Measurements from ENCODE around the gene PAPSS1.

The PAPSS1 gene

DNA sequence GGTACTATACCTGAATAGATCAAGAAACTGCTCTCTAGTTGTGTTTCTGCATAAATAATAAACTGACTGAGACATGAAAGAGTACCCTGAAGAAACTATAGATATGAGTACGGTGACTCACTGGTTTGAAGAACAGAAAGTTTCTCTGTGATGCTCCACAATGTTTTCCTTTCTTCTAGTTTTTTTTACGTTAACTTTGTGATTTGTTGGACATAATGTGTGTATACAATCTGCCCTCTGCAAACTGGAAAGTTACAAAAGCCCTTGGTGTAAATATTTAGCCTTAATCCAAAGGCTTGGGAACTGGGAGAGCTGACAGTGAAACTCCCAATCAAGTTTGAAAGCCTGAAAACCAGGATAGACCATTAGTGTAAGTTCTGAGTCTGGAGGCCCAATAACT, 31.6 kb upstream of the PAPSS1 start:
- Histone ChIP-seq H3K27me3 (ENCODE audit: insufficient read depth, low read length, poor library complexity) (no peaks in the 10 kb centered on the region), H3K27ac (ENCODE audit: low read depth, low read length) (no peak overlapping the region), H2BK120ac (ENCODE audit: low read depth, low read length) (no peak overlapping the region), H2BK15ac (replicated peaks; ENCODE audit: low read depth) (no peak overlapping the region), H3K4me2 (ENCODE audit: low read length) (no peak overlapping the region), H3K9ac (ENCODE audit: low read length) (no peak overlapping the region), H3K36me3 (ENCODE audit: control insufficient read depth, insufficient read depth, low read length) (no peaks in the 10 kb centered on the region), H3K79me1 (ENCODE audit: low read length) (no peaks in the 10 kb centered on the region), H2AK5ac (ENCODE audit: low read length) (no peak overlapping the region), H3K56ac (ENCODE audit: low read length) (no peak overlapping the region), H3K4me3 (ENCODE audit: low read length) (no peak overlapping the region), H3K18ac (ENCODE audit: low read length) (no peak overlapping the region), H3K79me2 (ENCODE audit: control insufficient read depth, insufficient read depth, low read length) (no peaks in the 10 kb centered on the region), H3K23ac (ENCODE audit: low read length) (no peak overlapping the region), H2BK5ac (ENCODE audit: low read length) (no peak overlapping the region), H3K4me1 (ENCODE audit: control insufficient read depth, low read depth, low read length) (no peaks in the 10 kb centered on the region), H3K4ac (ENCODE audit: low read depth, low read length) (no peak overlapping the region), H4K5ac (ENCODE audit: low read length) (no peak overlapping the region), H4K8ac (ENCODE audit: low read depth, low read length) (no peak overlapping the region)
- no peak for DNase-seq
- no CpG with 5 or more reads among the region's 2 CpGs for WGBS (ENCODE audit: extremely low coverage, insufficient coverage, low lambda C conversion rate)

- no peak overlapping the region for H2BK15ac ChIP-seq (replicated peaks; ENCODE audit: low read depth)
- no peak overlapping the region for H2AK5ac ChIP-seq (ENCODE audit: low read length)
- no peak for DNase-seq
- H4K8ac ChIP-seq (ENCODE audit: low read depth, low read length) = no peak overlapping the region
- no peaks in the 10 kb centered on the region for H3K79me1 ChIP-seq (ENCODE audit: low read length)
- no peak overlapping the region for H3K4me3 ChIP-seq (ENCODE audit: low read length)
- no CpG with 5 or more reads among the region's 5 CpGs for WGBS (ENCODE audit: extremely low coverage, insufficient coverage, low lambda C conversion rate)
- no peaks in the 10 kb centered on the region for H3K36me3 ChIP-seq (ENCODE audit: control insufficient read depth, insufficient read depth, low read length)
- H3K27ac ChIP-seq (ENCODE audit: low read depth, low read length) = no peak overlapping the region
- no peaks in the 10 kb centered on the region for H3K4me1 ChIP-seq (ENCODE audit: control insufficient read depth, low read depth, low read length)
- H3K4ac ChIP-seq (ENCODE audit: low read depth, low read length) = no peak overlapping the region
- no peak overlapping the region for H3K18ac ChIP-seq (ENCODE audit: low read length)
- no peaks in the 10 kb centered on the region for H3K79me2 ChIP-seq (ENCODE audit: control insufficient read depth, insufficient read depth, low read length)
- no peak overlapping the region for H3K56ac ChIP-seq (ENCODE audit: low read length)
- no peak overlapping the region for H4K5ac ChIP-seq (ENCODE audit: low read length)
- no peaks in the 10 kb centered on the region for H3K27me3 ChIP-seq (ENCODE audit: insufficient read depth, low read length, poor library complexity)
- H2BK5ac ChIP-seq (ENCODE audit: low read length) = no peak overlapping the region
- no peak overlapping the region for H3K23ac ChIP-seq (ENCODE audit: low read length)
- H2BK120ac ChIP-seq (ENCODE audit: low read depth, low read length) = no peak overlapping the region
- no peak overlapping the region for H3K9ac ChIP-seq (ENCODE audit: low read length)
- no peak overlapping the region for H3K4me2 ChIP-seq (ENCODE audit: low read length)
Observed at GRCh38 chr4:107747748-107748486, 27.9 kb upstream of the PAPSS1 start.

DNA sequence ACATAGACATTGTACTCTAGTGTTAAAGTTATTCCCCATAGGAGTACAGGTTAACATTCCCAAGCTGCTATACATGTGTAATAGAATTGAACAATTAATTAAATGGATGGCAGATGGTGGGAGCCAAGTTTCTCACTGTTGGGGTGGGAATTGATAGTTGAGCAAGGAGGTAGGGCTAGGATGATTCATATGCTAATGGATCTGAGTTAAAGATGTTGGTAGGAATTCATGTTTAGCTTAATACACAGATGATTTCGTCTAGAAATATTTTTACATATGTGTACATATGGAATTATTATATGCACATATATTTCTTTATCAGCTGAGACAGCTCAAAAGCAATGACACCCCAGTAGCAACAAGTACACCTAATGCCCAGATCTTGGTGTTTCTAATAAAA, 26.1 kb upstream of the PAPSS1 start:
- no CpG with 5 or more reads among the region's 1 CpG for WGBS (ENCODE audit: extremely low coverage, insufficient coverage, low lambda C conversion rate)
- Histone ChIP-seq H2AK5ac (ENCODE audit: low read length) (no peak overlapping the region), H3K79me2 (ENCODE audit: control insufficient read depth, insufficient read depth, low read length) (no peaks in the 10 kb centered on the region)

GRCh38 chr4:107744532-107744931, 24.5 kb upstream of the PAPSS1 start:
- Histone ChIP-seq H3K36me3 (ENCODE audit: control insufficient read depth, insufficient read depth, low read length) (no peaks in the 10 kb centered on the region), H4K5ac (ENCODE audit: low read length) (no peak overlapping the region), H3K79me2 (ENCODE audit: control insufficient read depth, insufficient read depth, low read length) (no peaks in the 10 kb centered on the region), H3K4me2 (ENCODE audit: low read length) (no peak overlapping the region), H3K79me1 (ENCODE audit: low read length) (no peaks in the 10 kb centered on the region), H3K4ac (ENCODE audit: low read depth, low read length) (no peak overlapping the region), H3K18ac (ENCODE audit: low read length) (no peak overlapping the region), H3K56ac (ENCODE audit: low read length) (no peak overlapping the region), H2BK5ac (ENCODE audit: low read length) (no peak overlapping the region), H2AK5ac (ENCODE audit: low read length) (no peak overlapping the region), H4K8ac (ENCODE audit: low read depth, low read length) (no peak overlapping the region), H3K23ac (ENCODE audit: low read length) (no peak overlapping the region), H3K27ac (ENCODE audit: low read depth, low read length) (no peak overlapping the region), H2BK15ac (replicated peaks; ENCODE audit: low read depth) (no peak overlapping the region), H3K4me1 (ENCODE audit: control insufficient read depth, low read depth, low read length) (no peaks in the 10 kb centered on the region), H2BK120ac (ENCODE audit: low read depth, low read length) (no peak overlapping the region), H3K27me3 (ENCODE audit: insufficient read depth, low read length, poor library complexity) (no peaks in the 10 kb centered on the region), H3K4me3 (ENCODE audit: low read length) (no peak overlapping the region), H3K9ac (ENCODE audit: low read length) (no peak overlapping the region)
- no peak for DNase-seq

More for the DNA sequence above, 26.1 kb upstream of the PAPSS1 start:
- Histone ChIP-seq H3K4ac (ENCODE audit: low read depth, low read length) (no peak overlapping the region), H3K36me3 (ENCODE audit: control insufficient read depth, insufficient read depth, low read length) (no peaks in the 10 kb centered on the region), H2BK5ac (ENCODE audit: low read length) (no peak overlapping the region), H3K4me1 (ENCODE audit: control insufficient read depth, low read depth, low read length) (no peaks in the 10 kb centered on the region), H3K9ac (ENCODE audit: low read length) (no peak overlapping the region), H3K27me3 (ENCODE audit: insufficient read depth, low read length, poor library complexity) (no peaks in the 10 kb centered on the region), H3K79me1 (ENCODE audit: low read length) (no peaks in the 10 kb centered on the region), H3K27ac (ENCODE audit: low read depth, low read length) (no peak overlapping the region), H4K5ac (ENCODE audit: low read length) (no peak overlapping the region), H4K8ac (ENCODE audit: low read depth, low read length) (no peak overlapping the region), H3K4me3 (ENCODE audit: low read length) (no peak overlapping the region), H2BK15ac (replicated peaks; ENCODE audit: low read depth) (no peak overlapping the region), H3K23ac (ENCODE audit: low read length) (no peak overlapping the region), H3K4me2 (ENCODE audit: low read length) (no peak overlapping the region), H3K18ac (ENCODE audit: low read length) (no peak overlapping the region), H3K56ac (ENCODE audit: low read length) (no peak overlapping the region), H2BK120ac (ENCODE audit: low read depth, low read length) (no peak overlapping the region)
- DNase-seq = no peak

- Histone ChIP-seq H2BK120ac (ENCODE audit: low read depth, low read length) (no peak overlapping the region), H3K23ac (ENCODE audit: low read length) (no peak overlapping the region), H3K27ac (ENCODE audit: low read depth, low read length) (no peak overlapping the region), H3K4me3 (ENCODE audit: low read length) (no peak overlapping the region), H2AK5ac (ENCODE audit: low read length) (no peak overlapping the region), H3K36me3 (ENCODE audit: control insufficient read depth, insufficient read depth, low read length) (no peaks in the 10 kb centered on the region), H3K79me2 (ENCODE audit: control insufficient read depth, insufficient read depth, low read length) (no peaks in the 10 kb centered on the region), H3K4ac (ENCODE audit: low read depth, low read length) (no peak overlapping the region), H3K56ac (ENCODE audit: low read length) (no peak overlapping the region), H4K8ac (ENCODE audit: low read depth, low read length) (no peak overlapping the region), H3K27me3 (ENCODE audit: insufficient read depth, low read length, poor library complexity) (no peaks in the 10 kb centered on the region), H3K18ac (ENCODE audit: low read length) (no peak overlapping the region), H4K5ac (ENCODE audit: low read length) (no peak overlapping the region), H3K9ac (ENCODE audit: low read length) (no peak overlapping the region), H3K79me1 (ENCODE audit: low read length) (no peaks in the 10 kb centered on the region), H3K4me1 (ENCODE audit: control insufficient read depth, low read depth, low read length) (no peaks in the 10 kb centered on the region), H2BK15ac (replicated peaks; ENCODE audit: low read depth) (no peak overlapping the region), H3K4me2 (ENCODE audit: low read length) (no peak overlapping the region), H2BK5ac (ENCODE audit: low read length) (no peak overlapping the region)
- WGBS (ENCODE audit: extremely low coverage, insufficient coverage, low lambda C conversion rate) = no CpG with 5 or more reads among the region's 1 CpG
- DNase-seq = no peak
Observed at GRCh38 chr4:107743532-107743931, 23.5 kb upstream of the PAPSS1 start.

DNA sequence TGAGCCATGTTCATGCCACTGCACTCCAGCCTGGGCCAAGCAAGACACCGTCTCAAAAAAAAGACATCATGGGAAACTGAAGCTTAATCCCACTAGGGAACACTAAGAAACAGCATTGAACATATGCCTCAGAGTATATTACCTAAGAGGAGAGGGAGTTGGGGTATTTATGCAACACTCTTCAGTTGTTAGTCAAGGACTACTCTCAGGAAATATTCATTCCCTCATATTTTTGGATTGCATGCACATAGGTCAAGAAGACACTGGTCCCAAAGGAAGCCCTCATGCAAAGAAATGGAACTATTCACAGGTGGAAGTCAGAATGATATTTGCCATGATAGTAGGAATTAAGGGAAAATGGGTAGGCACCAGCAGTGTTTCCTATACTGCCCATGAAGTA, 22.8 kb upstream of the PAPSS1 start:
- Histone ChIP-seq H3K23ac (ENCODE audit: low read length) (no peak overlapping the region), H3K4me3 (ENCODE audit: low read length) (no peak overlapping the region), H2BK15ac (replicated peaks; ENCODE audit: low read depth) (no peak overlapping the region), H3K9ac (ENCODE audit: low read length) (no peak overlapping the region), H2AK5ac (ENCODE audit: low read length) (no peak overlapping the region), H3K18ac (ENCODE audit: low read length) (no peak overlapping the region), H4K5ac (ENCODE audit: low read length) (no peak overlapping the region), H4K8ac (ENCODE audit: low read depth, low read length) (no peak overlapping the region), H3K27me3 (ENCODE audit: insufficient read depth, low read length, poor library complexity) (no peaks in the 10 kb centered on the region), H3K27ac (ENCODE audit: low read depth, low read length) (no peak overlapping the region), H3K79me1 (ENCODE audit: low read length) (no peaks in the 10 kb centered on the region), H2BK120ac (ENCODE audit: low read depth, low read length) (no peak overlapping the region), H3K79me2 (ENCODE audit: control insufficient read depth, insufficient read depth, low read length) (no peaks in the 10 kb centered on the region), H3K4me1 (ENCODE audit: control insufficient read depth, low read depth, low read length) (no peaks in the 10 kb centered on the region), H3K56ac (ENCODE audit: low read length) (no peak overlapping the region), H3K4me2 (ENCODE audit: low read length) (no peak overlapping the region), H3K4ac (ENCODE audit: low read depth, low read length) (no peak overlapping the region), H3K36me3 (ENCODE audit: control insufficient read depth, insufficient read depth, low read length) (no peaks in the 10 kb centered on the region), H2BK5ac (ENCODE audit: low read length) (no peak overlapping the region)
- no CpG with 5 or more reads among the region's 1 CpG for WGBS (ENCODE audit: extremely low coverage, insufficient coverage, low lambda C conversion rate)
- no peak for DNase-seq

Measured in mesendoderm (in vitro differentiated cells).